LoVo (cell line): ENCODE measurements around the gene CDC5L.
"Not testable (repeated sequence)": the region's sequence is repeated elsewhere in the genome, so short reads cannot be mapped to it uniquely, and the experiment has no call there.

Source experiments
- DNase-seq: peaks from one replicate; pipeline ENCODE4 v3.0.0-alpha.2; 2016; ENCODE audit warnings: low spot score

Gene CDC5L

DNA sequence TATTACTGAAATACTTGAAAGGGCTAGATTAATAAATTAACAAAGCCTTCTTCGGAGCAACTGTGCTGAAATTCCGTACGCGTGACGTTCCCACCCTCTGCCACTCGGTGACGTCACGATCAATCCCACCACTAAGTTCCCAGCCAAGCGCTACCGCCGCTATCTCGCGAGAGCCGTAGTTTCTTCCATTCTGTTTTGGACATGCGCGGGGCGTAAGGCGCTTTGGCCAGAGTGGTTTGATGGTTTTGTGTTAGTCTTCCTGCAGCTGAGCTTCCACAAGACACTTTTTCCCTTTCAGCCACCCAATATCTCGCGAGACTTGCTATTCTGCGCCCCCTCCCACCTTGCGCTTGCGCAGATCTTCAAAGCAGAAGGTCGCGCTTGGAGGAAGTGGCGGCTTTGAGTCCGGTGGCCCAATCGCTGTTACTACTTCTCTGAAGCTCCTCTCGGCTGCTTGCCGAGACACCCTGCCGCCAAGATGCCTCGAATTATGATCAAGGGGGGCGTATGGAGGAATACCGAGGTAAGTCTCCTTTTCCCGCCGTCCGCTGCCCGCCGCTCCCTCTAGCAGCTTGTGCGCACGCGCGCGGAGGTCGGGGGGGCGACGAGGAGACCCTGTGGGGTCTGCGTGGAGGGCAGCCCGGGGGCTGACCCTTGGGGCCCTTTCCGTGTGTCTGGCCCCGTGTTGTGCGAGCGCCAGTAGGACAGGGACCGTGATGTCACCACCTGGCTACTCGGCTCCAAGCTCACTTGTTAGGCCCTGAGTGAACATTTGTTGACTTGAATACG lies at the start of gene CDC5L:
CDC5L (plus strand) TSS at position 361 of the 789 bp plus-strand sequence; CDS start at position 479, 118 bp downstream.
- DNase-seq: peak; percentile 99

- peak; percentile 69 for DNase-seq
These were observed 49.0 kb upstream of the CDC5L start for GRCh38 chr6:44338228-44339122.

DNA sequence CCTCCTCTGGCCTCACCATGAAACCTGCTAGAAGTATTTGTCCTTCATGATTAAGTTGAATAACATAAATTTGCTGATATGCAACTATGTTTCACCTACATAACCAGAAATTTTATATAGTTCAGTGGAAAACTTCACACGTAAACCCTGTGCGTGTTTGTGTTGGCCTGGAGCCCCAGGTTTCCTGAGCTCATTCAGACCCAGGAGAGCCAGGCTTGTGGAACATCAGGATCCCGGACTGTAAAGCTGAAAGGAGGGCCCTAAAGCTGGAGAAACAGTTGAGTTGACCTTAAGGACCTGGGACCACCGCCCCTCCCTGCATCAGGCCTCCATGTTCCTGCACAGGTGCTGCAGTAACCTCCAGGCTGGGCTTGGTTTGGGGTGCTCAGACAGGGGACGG lies 48.2 kb upstream of the CDC5L start:
- no peak for DNase-seq

- no peak for DNase-seq
These were observed 47.5 kb upstream of the CDC5L start for GRCh38 chr6:44339763-44340625.

DNA sequence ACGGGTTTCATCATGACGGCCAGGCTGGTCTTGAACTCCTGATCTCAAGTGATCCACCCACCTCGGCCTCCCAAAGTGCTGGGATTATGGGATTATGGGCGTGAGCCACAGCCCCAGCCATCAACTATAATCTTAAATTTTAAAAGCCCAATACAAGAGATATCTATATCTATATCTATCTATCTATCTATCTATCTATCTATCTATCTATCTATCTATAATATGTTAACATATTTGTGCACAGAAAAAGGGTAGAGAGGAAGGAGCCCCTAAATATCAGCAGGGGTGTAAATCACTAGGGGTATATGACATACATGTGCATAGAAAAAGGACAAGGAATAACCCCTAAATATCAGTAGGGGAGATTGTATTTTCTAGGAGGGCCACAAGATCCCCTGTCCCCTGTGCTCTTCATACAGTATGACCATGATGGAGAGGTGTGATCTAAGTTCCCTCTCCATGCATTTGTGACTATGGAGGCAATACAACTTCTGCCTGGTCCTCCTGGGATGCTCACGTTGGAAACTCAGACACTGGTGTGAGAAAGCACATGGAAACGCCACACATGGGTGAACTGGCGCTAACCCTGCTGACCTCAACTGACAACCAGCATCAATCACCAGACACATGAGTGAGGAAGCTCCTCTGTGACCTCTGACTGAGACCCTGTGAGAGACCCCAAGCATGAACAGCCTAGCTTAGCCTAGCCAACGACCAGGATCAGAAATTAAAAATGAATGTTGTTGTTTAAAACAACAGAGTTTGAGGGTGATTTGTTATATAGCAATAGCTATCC lies 46.2 kb upstream of the CDC5L start:
- DNase-seq: no peak

DNA sequence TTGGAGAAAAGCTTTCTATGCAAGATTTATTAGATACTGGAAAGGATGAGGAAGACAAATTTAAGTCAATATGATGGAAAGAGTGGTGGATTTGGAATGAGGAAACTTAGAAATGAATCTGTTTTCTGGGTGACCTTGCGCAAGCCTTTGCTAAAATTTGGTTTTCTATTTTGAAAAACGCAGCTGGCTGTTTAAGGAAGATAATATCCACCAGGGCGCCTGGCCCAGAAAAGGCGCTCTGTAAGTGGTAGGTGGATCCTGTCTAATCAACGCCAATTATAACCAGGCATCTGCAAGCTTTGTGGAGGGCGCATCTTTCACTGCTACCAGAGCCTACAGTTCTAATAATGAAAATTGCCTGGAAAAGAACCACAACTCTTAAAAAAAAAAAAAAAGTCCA lies 45.5 kb upstream of the CDC5L start:
- no peak for DNase-seq

DNA sequence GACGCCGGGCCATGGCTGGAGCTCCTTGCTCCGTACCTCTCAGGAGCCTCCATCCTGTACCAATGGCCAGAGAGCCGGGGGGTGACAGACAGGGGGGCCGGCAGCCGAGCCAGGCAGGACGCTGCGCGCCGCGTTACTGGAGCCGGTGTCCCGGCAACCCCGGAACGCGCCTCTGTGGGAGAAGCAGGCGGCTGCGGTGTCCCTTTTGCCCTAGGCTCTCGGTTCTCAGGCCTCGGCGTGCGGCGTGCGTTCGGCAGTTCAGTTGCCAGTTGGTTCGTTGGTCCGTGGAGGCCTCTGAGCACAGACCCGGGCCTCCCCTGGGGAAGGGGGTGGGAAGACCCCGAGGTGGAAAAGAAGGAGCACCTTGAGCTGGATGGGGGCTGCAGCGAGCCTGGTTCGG lies 45.0 kb upstream of the CDC5L start, which contains the start of gene SPATS1:
SPATS1 (plus strand) TSS at position 162 of the 400 bp plus-strand sequence. CDS start 446 bp downstream, outside the sequence.
- no peak for DNase-seq

GRCh38 chr6:44346818-44347217 lies 40.7 kb upstream of the CDC5L start:
- DNase-seq: not testable (repeated sequence)

- DNase-seq: no peak
These were observed 37.4 kb upstream of the CDC5L start for GRCh38 chr6:44349904-44350649.

- not testable (repeated sequence) for DNase-seq
These were observed 36.9 kb upstream of the CDC5L start for GRCh38 chr6:44350650-44350994.

GRCh38 chr6:44352259-44352658 lies 35.2 kb upstream of the CDC5L start:
- no peak for DNase-seq

- peak; percentile 4 for DNase-seq
These were observed 34.2 kb upstream of the CDC5L start for GRCh38 chr6:44353336-44353735.

- DNase-seq: no peak
These were observed 31.9 kb upstream of the CDC5L start for GRCh38 chr6:44355640-44356039.

GRCh38 chr6:44356487-44356886 lies 31.0 kb upstream of the CDC5L start:
- no peak for DNase-seq

GRCh38 chr6:44359973-44360372 lies 27.5 kb upstream of the CDC5L start:
- DNase-seq: no peak

DNA sequence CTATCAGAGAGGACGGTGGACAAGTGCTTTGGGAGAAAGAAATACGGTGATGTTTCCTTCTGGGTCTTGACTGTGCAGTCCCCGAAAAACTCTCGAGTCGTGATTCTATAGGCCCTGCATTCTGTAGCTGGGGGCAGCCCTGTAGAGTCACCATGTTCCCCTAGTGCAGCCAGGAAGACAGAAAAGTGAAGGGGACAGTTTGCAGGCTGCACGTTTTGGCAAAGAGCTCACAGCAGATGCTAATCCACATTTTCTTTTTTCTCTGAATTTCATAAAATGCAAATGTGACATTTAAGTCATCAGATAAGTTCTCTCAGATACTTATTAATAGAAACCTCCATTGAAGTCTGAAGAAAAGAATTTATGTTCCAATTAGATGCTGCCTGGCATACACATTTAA lies 25.6 kb upstream of the CDC5L start:
- DNase-seq: no peak

GRCh38 chr6:44363377-44363926 lies 24.1 kb upstream of the CDC5L start:
- DNase-seq: no peak

GRCh38 chr6:44366781-44367180 lies 20.7 kb upstream of the CDC5L start:
- DNase-seq: no peak

- no peak for DNase-seq
These were observed 19.8 kb upstream of the CDC5L start for GRCh38 chr6:44367681-44368080.

DNA sequence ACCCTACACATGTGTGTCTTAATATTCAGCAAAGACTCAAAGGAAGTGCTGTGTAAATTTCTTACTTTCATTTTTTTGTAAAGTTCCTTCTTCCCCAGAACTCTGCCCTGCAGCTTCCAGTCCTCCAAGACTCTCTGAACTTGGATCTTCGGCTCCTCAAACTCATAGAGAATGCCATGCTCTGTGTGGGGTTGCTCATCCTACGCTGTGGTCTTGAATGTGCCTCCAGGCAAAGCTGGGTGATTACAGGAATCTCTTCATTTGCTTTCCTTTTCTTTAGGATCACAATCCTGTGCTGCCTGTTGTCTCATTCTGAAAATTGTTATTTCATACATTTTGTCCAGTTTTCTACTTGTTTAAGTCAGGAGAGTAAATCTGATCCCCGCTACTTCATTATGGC lies 14.5 kb upstream of the CDC5L start:
- DNase-seq: no peak
